ENCODE measurements around the gene PHF13. TPM values are rescaled to one million over a fixed set of nuclear protein-coding genes. Genes with fewer than 3 reads are reported as not detected.

Gene PHF13
- total and polyA plus RNA-seq, 9 of the 15 experiments (the other 6 are each of a cell fraction or from before 2014, with no cell fraction given), result 1.8 to 36.1 (median 11.7) TPM

- TF ChIP-seq CBX8 (IDR thresholded peaks at IDR 0.05; ENCODE audit: borderline replicate concordance, extremely low read depth, low read depth, low read length, poor library complexity, severe bottlenecking) (no peak), SMARCA4 (IDR thresholded peaks at IDR 0.05) (peak; percentile 31; the same call in 1 of the 2 replicates), IFI16 (CRISPR knock-in tag; IDR thresholded peaks at IDR 0.05) (no peak), POLR3G (IDR thresholded peaks at IDR 0.05; ENCODE audit: extremely low read depth, insufficient read length, insufficient replicate concordance) (no peak), ETV6 (IDR thresholded peaks at IDR 0.05; ENCODE audit: borderline replicate concordance in 1 of 2, low read depth in 2 of 2, low read length in 1 of 2) (no peak), ETV6 (CRISPR knock-in tag; IDR thresholded peaks at IDR 0.05; ENCODE audit: borderline replicate concordance) (no peak), IRF2 (CRISPR knock-in tag; IDR thresholded peaks at IDR 0.05) (no peak), EP400 (IDR thresholded peaks at IDR 0.05) (no peak), ZNF79 (CRISPR knock-in tag; IDR thresholded peaks at IDR 0.05; ENCODE audit: low read depth) (no peak), ZBTB11 (CRISPR knock-in tag; IDR thresholded peaks at IDR 0.05) (no peak), FIP1L1 (IDR thresholded peaks at IDR 0.05; ENCODE audit: low read depth, low read length, poor library complexity, severe bottlenecking) (no peak), ARNT (IDR thresholded peaks at IDR 0.05) (no peak), ZNF436 (CRISPR knock-in tag; IDR thresholded peaks at IDR 0.05) (no peak), CREB1 (IDR thresholded peaks at IDR 0.05) (no peak), CREB1 (CRISPR knock-in tag; IDR thresholded peaks at IDR 0.05) (no peak), TSC22D4 (tag; IDR thresholded peaks at IDR 0.05) (no peak), PHB (CRISPR knock-in tag; IDR thresholded peaks at IDR 0.05) (0 out of 2 replicates have a peak, but pooled peaks have one; percentile 13), MEF2A (IDR thresholded peaks at IDR 0.05; ENCODE audit: control insufficient read depth, low read depth, low read length) (no peak), XRCC4 (IDR thresholded peaks at IDR 0.05; ENCODE audit: extremely low read depth, insufficient read depth, insufficient read length) (no peak), PREB (CRISPR knock-in tag; IDR thresholded peaks at IDR 0.05) (no peak), PTBP1 (IDR thresholded peaks at IDR 0.05; ENCODE audit: low read depth, low read length) (no peak), ZNF778 (CRISPR knock-in tag; IDR thresholded peaks at IDR 0.05) (no peak)
- TF ChIP-seq, protein P1, sequence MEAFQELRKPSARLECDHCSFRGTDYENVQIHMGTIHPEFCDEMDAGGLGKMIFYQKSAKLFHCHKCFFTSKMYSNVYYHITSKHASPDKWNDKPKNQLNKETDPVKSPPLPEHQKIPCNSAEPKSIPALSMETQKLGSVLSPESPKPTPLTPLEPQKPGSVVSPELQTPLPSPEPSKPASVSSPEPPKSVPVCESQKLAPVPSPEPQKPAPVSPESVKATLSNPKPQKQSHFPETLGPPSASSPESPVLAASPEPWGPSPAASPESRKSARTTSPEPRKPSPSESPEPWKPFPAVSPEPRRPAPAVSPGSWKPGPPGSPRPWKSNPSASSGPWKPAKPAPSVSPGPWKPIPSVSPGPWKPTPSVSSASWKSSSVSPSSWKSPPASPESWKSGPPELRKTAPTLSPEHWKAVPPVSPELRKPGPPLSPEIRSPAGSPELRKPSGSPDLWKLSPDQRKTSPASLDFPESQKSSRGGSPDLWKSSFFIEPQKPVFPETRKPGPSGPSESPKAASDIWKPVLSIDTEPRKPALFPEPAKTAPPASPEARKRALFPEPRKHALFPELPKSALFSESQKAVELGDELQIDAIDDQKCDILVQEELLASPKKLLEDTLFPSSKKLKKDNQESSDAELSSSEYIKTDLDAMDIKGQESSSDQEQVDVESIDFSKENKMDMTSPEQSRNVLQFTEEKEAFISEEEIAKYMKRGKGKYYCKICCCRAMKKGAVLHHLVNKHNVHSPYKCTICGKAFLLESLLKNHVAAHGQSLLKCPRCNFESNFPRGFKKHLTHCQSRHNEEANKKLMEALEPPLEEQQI (IDR thresholded peaks at IDR 0.05), result no peak
Observed at GRCh38 chr1:6625584-6626149, 12.1 kb downstream of the PHF13 start (continued).

All from K562 (cell line).